Hematopoietic multipotent progenitor cell treated with erythropoietin and hydrocortisone succinate and interleukin-3 and kit ligand, for 6 days (in vitro differentiated cells): Measurements from ENCODE around the gene PIGT.

Source experiments
- DNase-seq: peaks from one replicate; pipeline ENCODE4 v3.0.0-alpha.2; 2015

The PIGT gene

GRCh38 chr20:45402946-45403345, 13.0 kb upstream of the PIGT start:
- DNase-seq, result no peak

DNA sequence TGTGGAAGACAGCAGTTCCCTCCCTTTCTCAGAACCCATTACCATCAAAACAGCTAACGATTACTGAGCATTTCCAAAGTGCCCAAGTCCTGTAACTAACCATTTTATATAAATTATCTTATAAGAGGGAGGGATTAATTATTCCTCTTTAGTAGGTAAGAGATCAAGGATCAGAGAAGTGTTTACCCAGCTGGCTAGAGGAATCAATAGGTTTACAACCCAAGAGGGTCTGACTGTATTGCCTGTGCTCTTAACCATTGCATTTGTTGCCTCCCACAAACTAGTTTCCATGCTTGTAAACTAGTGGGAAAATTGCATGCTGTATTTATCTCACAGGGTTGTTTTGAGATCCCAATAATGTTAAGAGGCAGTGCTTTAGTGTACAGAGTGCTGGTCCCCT, 11.5 kb upstream of the PIGT start:
- no peak for DNase-seq

GRCh38 chr20:45405571-45406259, 10.2 kb upstream of the PIGT start:
- DNase-seq, result no peak

GRCh38 chr20:45406260-45407066, 9.5 kb upstream of the PIGT start:
- peak; percentile 26 for DNase-seq

- DNase-seq, result no peak
These were observed 8.7 kb upstream of the PIGT start for GRCh38 chr20:45407067-45407745.

DNA sequence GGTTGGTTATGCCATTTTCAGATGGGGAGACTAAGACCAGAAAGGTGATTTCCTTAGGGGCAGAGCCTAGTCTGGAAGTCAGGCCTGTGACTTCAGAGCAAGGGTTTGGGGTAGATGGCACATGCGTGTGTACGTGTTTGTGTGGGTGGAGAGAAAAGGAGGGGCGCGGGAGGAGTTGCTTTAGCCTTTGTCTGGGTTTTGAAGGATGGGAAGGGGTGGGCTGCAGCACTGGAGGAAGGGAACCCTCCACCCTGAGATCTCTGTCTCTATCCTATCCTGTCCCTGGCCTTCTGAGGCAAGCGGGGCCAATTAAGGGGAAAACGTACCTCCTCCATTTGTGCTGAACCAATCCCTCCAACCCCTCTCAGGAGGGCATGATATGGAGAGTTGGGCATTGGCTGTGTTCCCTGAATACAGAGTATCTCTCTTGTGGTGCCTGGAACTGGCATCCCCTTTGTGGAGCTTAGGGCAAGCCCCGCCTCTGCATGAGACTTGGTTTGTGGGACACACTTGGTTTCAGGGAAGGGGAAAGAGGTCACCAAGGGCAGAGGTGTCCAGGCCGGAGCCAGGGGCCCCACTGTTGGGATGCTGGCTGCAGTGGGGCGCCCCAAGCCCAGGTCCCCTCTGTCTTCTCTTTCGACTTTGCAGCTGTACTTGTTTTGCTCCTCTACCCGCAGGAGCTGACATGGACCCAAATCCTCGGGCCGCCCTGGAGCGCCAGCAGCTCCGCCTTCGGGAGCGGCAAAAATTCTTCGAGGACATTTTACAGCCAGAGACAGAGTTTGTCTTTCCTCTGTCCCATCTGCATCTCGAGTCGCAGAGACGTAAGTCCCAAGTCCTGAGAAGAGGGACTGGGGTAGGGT, 7.9 kb upstream of the PIGT start, which contains the start of gene DBNDD2:
DBNDD2 (plus strand) TSS at position 507 of the 863 bp plus-strand sequence; CDS start at position 686, 179 bp downstream.
- DNase-seq, result no peak

DNA sequence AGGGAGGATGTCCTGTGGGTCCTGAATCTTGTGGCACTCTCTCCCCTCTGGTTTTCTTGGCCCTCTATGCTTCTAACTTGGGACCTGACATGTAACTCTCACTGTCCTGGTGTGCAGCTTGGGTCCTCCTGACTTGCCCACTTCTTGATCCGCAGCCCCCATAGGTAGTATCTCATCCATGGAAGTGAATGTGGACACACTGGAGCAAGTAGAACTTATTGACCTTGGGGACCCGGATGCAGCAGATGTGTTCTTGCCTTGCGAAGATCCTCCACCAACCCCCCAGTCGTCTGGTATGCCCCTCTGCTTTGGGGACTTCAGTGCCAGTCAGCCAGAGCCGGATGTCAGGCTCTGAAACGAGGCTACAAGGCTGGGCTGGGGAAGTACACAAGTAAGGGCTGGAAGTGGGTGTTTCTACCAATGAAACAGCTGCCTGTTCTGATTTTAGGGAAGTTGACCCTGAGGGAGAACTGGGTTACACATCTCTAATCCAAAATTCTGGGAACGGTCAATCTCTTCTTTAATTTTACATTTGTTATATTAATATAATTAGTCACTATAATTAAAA, 7.2 kb upstream of the PIGT start:
- no peak for DNase-seq

GRCh38 chr20:45409521-45410272, 6.2 kb upstream of the PIGT start:
- DNase-seq, result no peak

GRCh38 chr20:45410887-45411286, 5.1 kb upstream of the PIGT start:
- DNase-seq, result no peak

DNA sequence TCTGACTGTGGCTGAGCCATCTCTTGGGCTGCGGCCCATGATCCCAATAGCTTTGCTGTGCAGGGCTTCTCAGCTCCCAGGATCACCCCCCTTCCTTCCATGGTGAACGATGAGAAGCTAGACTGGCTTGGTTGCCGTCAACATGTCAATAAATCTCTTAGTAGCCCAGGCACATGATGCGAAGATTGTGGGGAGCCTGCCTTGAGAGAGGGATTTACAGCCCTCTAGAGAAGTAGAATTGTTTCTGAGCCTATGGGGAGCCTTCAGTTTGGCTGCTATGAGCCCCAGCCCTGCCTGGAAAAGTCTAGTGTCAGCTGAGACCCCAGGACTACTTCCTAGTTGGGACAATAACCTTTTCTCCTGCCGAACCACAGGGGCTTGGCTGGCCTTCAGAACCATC, 3.3 kb upstream of the PIGT start:
- DNase-seq, result no peak

- no peak for DNase-seq
These were observed 2.5 kb upstream of the PIGT start for GRCh38 chr20:45413479-45413878.

- peak; percentile 51 for DNase-seq
These were observed 976 bp downstream of the PIGT start for GRCh38 chr20:45416917-45417316.

DNA sequence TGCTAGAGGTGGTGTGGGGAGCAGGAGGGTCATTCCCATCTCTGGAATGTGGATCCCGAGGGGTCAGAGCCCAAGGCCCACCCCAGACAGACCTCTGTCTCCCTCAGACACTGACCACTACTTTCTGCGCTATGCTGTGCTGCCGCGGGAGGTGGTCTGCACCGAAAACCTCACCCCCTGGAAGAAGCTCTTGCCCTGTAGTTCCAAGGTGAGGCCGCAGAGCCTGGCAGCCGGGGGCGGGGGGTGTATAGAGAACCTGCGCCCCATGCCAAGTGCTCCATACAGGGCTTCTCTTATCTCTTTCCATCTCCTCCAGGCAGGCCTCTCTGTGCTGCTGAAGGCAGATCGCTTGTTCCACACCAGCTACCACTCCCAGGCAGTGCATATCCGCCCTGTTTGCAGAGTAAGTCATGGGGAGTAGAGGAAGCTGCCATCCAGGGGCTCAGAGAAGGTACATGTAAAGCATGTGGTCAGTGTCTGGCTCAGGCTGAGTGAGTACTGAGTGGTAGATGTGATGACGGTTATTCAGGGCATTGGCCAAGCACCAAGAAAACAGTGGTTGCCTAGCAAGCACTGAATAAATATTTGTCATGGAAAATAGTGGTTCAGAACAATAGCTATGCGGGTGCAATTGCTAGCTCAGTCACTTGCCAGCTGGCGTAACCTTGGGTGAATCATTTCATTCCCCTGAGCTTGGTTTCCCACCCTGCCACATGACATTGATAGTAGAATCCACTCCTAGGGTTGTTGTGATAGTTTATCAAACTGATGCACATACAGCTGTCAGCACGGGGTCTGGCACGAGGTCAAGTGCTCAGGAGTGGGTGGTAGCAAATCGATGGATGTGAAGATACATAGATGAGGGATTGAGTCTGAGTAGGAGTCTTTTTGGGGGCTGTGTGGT, 3.5 kb downstream of the PIGT start:
- peak; percentile 68 for DNase-seq

- no peak for DNase-seq
These were observed 4.2 kb downstream of the PIGT start for GRCh38 chr20:45420125-45420524.

DNA sequence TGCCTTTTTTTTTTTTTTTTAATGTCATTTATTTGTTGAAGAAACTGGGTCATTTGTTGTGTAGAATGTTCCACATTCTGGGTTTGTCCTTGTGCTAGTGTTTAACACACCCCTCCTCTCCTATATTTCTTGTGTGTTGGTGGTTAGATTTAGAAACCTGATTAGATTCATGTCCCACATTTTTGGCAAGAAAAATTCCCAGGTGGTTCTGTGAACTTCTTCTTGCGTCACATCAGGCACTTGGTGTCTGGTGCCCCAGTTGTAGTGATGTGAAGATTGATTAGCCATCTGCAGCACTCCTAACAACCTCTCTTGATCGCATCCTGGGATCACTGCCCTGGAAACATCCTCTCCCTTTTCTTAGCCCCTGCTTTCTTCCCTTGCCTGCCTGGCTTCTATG, 7.8 kb downstream of the PIGT start:
- no peak for DNase-seq

DNA sequence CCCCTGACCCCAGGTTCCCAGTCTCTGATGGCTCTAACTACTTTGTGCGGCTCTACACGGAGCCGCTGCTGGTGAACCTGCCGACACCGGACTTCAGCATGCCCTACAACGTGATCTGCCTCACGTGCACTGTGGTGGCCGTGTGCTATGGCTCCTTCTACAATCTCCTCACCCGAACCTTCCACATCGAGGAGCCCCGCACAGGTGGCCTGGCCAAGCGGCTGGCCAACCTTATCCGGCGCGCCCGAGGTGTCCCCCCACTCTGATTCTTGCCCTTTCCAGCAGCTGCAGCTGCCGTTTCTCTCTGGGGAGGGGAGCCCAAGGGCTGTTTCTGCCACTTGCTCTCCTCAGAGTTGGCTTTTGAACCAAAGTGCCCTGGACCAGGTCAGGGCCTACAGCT, 9.6 kb downstream of the PIGT start:
- DNase-seq, result no peak

DNA sequence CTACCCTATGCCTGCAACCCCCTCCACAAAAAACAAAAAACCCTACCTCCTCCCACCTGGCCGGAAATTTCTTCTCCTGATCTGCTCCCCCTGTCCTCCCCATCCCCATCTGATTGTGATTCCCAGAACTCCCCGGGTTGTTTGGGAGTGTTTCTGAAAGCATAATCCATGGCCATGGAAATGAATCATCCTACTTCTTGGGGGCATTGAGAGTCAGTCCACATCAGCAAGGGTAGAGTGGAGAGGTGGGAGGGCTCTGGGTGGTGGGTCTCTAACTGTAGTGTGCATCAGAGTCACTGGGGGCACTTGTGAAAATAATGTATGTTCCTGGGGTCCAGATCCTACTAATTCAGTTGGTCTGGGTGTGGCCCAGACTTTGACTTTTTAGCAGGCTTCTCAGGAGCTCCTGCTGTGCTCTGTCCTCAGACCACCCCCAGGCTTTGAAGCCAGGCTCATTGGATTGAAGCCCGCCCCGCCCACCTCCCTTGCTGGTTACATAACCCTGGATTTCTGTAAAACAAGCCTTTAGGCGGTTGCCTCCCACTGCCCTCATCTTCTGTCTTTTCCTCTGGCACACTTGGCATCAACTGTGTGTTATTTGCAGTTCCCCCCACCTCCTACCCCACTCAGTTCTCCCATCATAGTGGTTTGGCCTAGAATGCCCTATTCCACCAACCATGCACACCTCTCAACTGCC, 10.5 kb downstream of the PIGT start:
- DNase-seq, result no peak

DNA sequence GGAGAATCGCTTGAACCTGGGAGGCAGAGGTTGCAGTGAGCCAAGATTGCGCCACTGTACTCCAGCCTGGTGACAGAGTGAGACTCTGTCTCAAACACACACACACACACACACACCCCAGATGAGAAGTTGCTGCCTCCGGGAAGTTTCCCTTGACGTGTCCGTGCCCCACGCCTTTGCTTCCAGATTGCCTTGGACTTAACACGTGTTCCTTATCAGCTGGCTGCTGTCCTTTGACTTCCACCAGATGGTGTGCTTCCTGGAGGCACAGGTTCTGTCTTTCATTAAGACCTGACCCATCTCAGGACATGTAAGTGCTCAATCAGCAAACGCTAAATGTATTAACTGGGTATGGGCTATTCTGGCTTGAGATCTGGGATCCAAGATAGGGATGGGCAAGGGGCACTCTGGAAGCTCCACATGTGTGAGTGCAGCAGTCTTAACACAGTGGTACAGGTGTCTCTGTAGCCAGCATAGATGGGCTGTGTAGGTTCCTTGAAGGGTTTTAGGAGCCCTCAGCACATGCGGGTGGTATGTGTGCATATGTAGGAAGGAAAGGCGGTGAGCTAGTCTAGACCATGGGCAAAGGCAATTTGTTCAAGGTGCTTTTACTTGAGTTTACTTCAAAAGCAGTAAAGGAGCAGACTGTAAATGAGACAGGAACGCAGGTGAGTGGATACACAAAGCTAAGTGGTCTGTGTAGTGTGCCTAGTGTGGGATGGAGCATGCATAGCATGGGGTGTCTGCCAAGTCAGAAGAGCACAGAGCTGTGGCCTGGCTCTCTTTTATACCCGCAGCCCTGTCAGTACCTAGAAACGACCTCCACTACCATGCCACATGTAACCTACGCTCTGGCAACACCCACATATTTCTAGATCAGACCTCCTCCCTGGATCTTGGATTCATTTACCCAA, 11.6 kb downstream of the PIGT start:
- DNase-seq, result no peak

DNA sequence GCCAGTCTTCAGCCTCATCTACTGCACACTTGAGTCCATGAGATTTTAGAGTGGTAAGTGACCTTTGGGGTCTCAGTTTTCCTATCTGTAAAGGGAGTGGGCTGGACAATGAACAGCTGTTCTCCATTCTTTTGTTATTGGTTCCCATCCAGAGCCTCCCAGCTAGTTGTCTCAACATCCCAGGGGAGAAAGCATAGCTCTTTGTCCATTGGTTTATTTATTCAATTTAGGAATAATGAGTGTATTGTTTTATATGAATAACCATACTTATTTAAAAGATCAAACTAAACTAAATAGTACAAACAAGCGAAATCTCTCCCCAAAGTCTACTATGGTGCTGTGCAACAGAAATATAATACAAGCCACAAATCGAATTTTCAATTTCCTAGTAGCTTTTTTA, 13.7 kb downstream of the PIGT start:
- DNase-seq, result no peak
